Neural cell (in vitro differentiated cells): Measurements from ENCODE around the gene KCNT1.

Experiments used
- CTCF ChIP-seq: fragments of 450-650 bp; IDR thresholded peaks from 2 replicates; pipeline ENCODE4 v1.5.1; 2014; ENCODE audit warnings: antibody characterized with exemption, mild to moderate bottlenecking, moderate library complexity; ENCODE audit not compliant: poor library complexity, severe bottlenecking
- EZH2 ChIP-seq: fragments of 200-600, 300-800 bp; shearing (Covaris generic), sonication (generic); IDR thresholded peaks from 2 replicates; pipeline ENCODE4 v1.6.1; 2014; ENCODE audit warnings: antibody characterized with exemption, low read length, borderline replicate concordance, mild to moderate bottlenecking; ENCODE audit not compliant: insufficient read depth, poor library complexity, severe bottlenecking
- RAD21 ChIP-seq: fragments of 450-650 bp; conservative IDR thresholded peaks from 2 replicates; pipeline ENCODE4 v1.6.1; 2014; ENCODE audit warnings: antibody characterized with exemption, mild to moderate bottlenecking, moderate library complexity
- REST ChIP-seq: IDR thresholded peaks from 2 replicates; pipeline ENCODE4 v1.6.1; 2012; ENCODE audit warnings: borderline replicate concordance
- TAF1 ChIP-seq: IDR thresholded peaks from 2 replicates; pipeline ENCODE4 v1.6.1; 2012; ENCODE audit warnings: low read depth

GRCh38 chr9:135698236-135698635, 3.7 kb upstream of the KCNT1 start:
- TF ChIP-seq CTCF (no peak), TAF1 (no peak), EZH2 (no peak), RAD21 (no peak), REST (no peak)
